H1 (cell line): ENCODE results near the gene MANSC1. TPM values are rescaled to one million over a fixed set of nuclear protein-coding genes. Genes with fewer than 3 reads are reported as not detected.

ENCODE experiments used
- HDAC2 ChIP-seq, 2 experiments: fragments of 300-600 bp in 1 of 2; sonication (generic) in 1 of 2; IDR thresholded peaks; 2 replicates each; pipeline ENCODE4 v1.6.1; 2011 to 2012; ENCODE audit warnings: low read depth in 2 of 2, low read length in 2 of 2, mild to moderate bottlenecking in 2 of 2, moderate library complexity in 2 of 2, borderline replicate concordance in 1 of 2, inconsistent platforms in 1 of 2
- RAD21 ChIP-seq, 2 experiments: IDR thresholded peaks in 1 of 2; conservative IDR thresholded peaks in 1 of 2; 2 replicates each; pipeline ENCODE4 v1.6.1; 2011; ENCODE audit warnings: low read depth in 2 of 2, low read length in 2 of 2, improper control_type of control experiment in 1 of 2, inconsistent platforms in 1 of 2, mild to moderate bottlenecking in 1 of 2, moderate library complexity in 1 of 2
- RNF2 ChIP-seq: fragments of 200-900, 300-1000 bp; sonication (generic); IDR thresholded peaks from 2 replicates; pipeline ENCODE4 v1.7.1; 2016; ENCODE audit warnings: borderline replicate concordance, low read depth, mild to moderate bottlenecking, antibody characterized with exemption, low read length; ENCODE audit not compliant: poor library complexity, severe bottlenecking; ENCODE audit errors: missing control alignments
- polyA plus RNA-seq, 7 experiments: library from polyadenylated mRNA; depleted of rRNA in 3 of 7; stranded (reverse) in 5 of 7; unstranded in 2 of 7; fragments of >200 nt in 5 of 7; fragments of 200-250 nt in 2 of 7; gene quantifications; 1 replicate in 5 of 7; 2 replicates in 1 of 7; 4 replicates in 1 of 7; pipeline versions ENCODE4 v1.2.1 to v1.2.3, GENCODE V29; 2011 to 2013; ENCODE audit warnings: missing spikeins in 2 of 7, mixed read lengths in 2 of 7
- total RNA-seq: library from RNA; stranded (reverse); fragmentation: NEBNext Ultra II Directional; extraction: Animal tissue kit (Norgen Biotek cat#: 25700); gene quantifications from 2 replicates; pipeline ENCODE4 v1.2.1, GENCODE V29; 2021

Gene MANSC1
- total and polyA plus RNA-seq, 2 of the 8 experiments (the other 6 are each of a cell fraction or from before 2014, with no cell fraction given), result 2.0 to 8.9 TPM

- TF ChIP-seq RAD21 (IDR thresholded peaks at IDR 0.05 in 1 of 2, conservative IDR thresholded peaks at IDR 0.05 in 1 of 2; ENCODE audit: low read depth in 2 of 2, low read length in 2 of 2), result no peak
- TF ChIP-seq RNF2, result no peak
- no peak for TF ChIP-seq HDAC2 (IDR thresholded peaks at IDR 0.05; ENCODE audit: borderline replicate concordance in 1 of 2, low read depth in 2 of 2, low read length in 2 of 2)
Observed at GRCh38 chr12:12281134-12281533, 68.9 kb downstream of the MANSC1 start (continued).
